HCT116 (cell line): Measurements from ENCODE around the gene MOV10L1. TPM values are rescaled to one million over a fixed set of nuclear protein-coding genes. Genes with fewer than 3 reads are reported as not detected.

Source experiments
- ATAC-seq: fragments of 200-7000 bp; cut with Tn5 transposase; 2 replicates; pipeline ENCODE4 v1.9.1; 2020; ENCODE audit warnings: mild to moderate bottlenecking, moderate library complexity
- BruUV-seq: library from RNA; stranded (reverse); fragments of 400-500 nt; replicated peaks from 2 replicates; lab custom pipeline; 2021; lab: Mats Ljungman, UMichigan
- CTCF ChIA-PET: fragments of 300-600 bp; sonication (Branson Sonifier 250); formaldehyde crosslinking; loops from one replicate; lab custom pipeline; 2021; ENCODE audit warnings: antibody characterized with exemption; lab: Charles Lee
- POLR2A ChIA-PET: fragments of 300-600, 350-600 bp; sonication (Branson Sonifier 250); formaldehyde crosslinking; loops from one replicate; lab custom pipeline; 2021; ENCODE audit warnings: antibody characterized with exemption; lab: Charles Lee
- RAD21 ChIA-PET, 2 experiments: fragments of 300-600 bp; sonication (Branson Sonifier 250); formaldehyde crosslinking; loops; one replicate each; lab custom pipeline; 2023; ENCODE audit warnings: low total read pairs in 2 of 2; ENCODE audit not compliant: uncharacterized antibody in 2 of 2, unreplicated experiment in 2 of 2, low non-redundant PET in 1 of 2; lab: Charles Lee
- DNase-seq: peaks from one replicate; pipeline ENCODE4 v3.0.0-alpha.2; 2010; ENCODE audit warnings: low read depth, low spot score
- H2AFZ ChIP-seq: fragments of 200-600 bp; shearing (Covaris generic), sonication (generic); 2 replicates; pipeline ENCODE4 v1.6.1; 2017; ENCODE audit warnings: low read depth, mixed run types, mixed read lengths, antibody characterized with exemption, low read length; ENCODE audit not compliant: poor library complexity, severe bottlenecking
- H3K27ac ChIP-seq: 2 replicates; pipeline ENCODE4 v1.5.1; 2012; ENCODE audit warnings: low read depth, low read length
- H3K27me3 ChIP-seq: fragments of 200-600 bp; sonication (generic); 2 replicates; pipeline ENCODE4 v1.6.1; 2016; ENCODE audit warnings: mixed run types, low read length, mixed read lengths; ENCODE audit not compliant: insufficient read depth
- H3K36me3 ChIP-seq, 2 experiments: fragments of 200-500 bp in 1 of 2; fragments of 200-600 bp in 1 of 2; sonication (Bioruptor generic) in 1 of 2; sonication (generic) in 1 of 2; 2 replicates each; pipeline versions ENCODE4 v1.5.1 to v1.6.1; 2014 to 2016; ENCODE audit warnings: low read length in 2 of 2, inconsistent platforms in 1 of 2, mixed read lengths in 1 of 2, mixed run types in 1 of 2; ENCODE audit not compliant: insufficient read depth in 2 of 2, control insufficient read depth in 1 of 2
- H3K4me1 ChIP-seq, 2 experiments: fragments of 200-600 bp in 1 of 2; sonication (generic) in 1 of 2; 2 replicates each; pipeline versions ENCODE4 v1.5.1 to v1.6.1; 2012 to 2017; ENCODE audit warnings: low read length in 2 of 2, inconsistent platforms in 1 of 2, mild to moderate bottlenecking in 1 of 2, mixed read lengths in 1 of 2, mixed run types in 1 of 2, moderate library complexity in 1 of 2; ENCODE audit not compliant: insufficient read depth in 2 of 2, control insufficient read depth in 1 of 2
- H3K4me2 ChIP-seq: fragments of 200-600 bp; sonication (generic); 2 replicates; pipeline ENCODE4 v1.6.1; 2017; ENCODE audit warnings: mixed run types, low read length, mixed read lengths
- H3K4me3 ChIP-seq, 2 experiments: fragments of 200-600 bp in 1 of 2; sonication (generic) in 1 of 2; replicated peaks in 1 of 2; 2 replicates each; pipeline ENCODE4 v1.5.1; 2011 to 2016; ENCODE audit warnings: low read length in 2 of 2, control low read depth in 1 of 2, low read depth in 1 of 2, mild to moderate bottlenecking in 1 of 2, mixed read lengths in 1 of 2, mixed run types in 1 of 2
- H3K79me2 ChIP-seq: fragments of 200-600 bp; sonication (generic); 2 replicates; pipeline ENCODE4 v1.6.1; 2017; ENCODE audit warnings: mild to moderate bottlenecking, mixed run types, low read length, moderate library complexity, mixed read lengths; ENCODE audit not compliant: insufficient read depth
- H3K9ac ChIP-seq: fragments of 200-600 bp; sonication (generic); 2 replicates; pipeline ENCODE4 v1.6.1; 2016; ENCODE audit warnings: low read length, mixed read lengths
- H3K9me2 ChIP-seq: fragments of 200-600 bp; sonication (generic), shearing (Covaris generic); 2 replicates; pipeline ENCODE4 v1.6.1; 2017; ENCODE audit warnings: mixed run types, mild to moderate bottlenecking, moderate library complexity; ENCODE audit not compliant: insufficient read depth
- H3K9me3 ChIP-seq, 2 experiments: fragments of 200-500 bp in 1 of 2; fragments of 200-600 bp in 1 of 2; sonication (Bioruptor generic) in 1 of 2; sonication (generic) in 1 of 2; 2 replicates each; pipeline ENCODE4 v1.6.1; 2014 to 2017; ENCODE audit warnings: low read length in 2 of 2, mixed read lengths in 2 of 2, inconsistent platforms in 1 of 2, low read depth in 1 of 2, mild to moderate bottlenecking in 1 of 2, mixed run types in 1 of 2, moderate library complexity in 1 of 2; ENCODE audit not compliant: control insufficient read depth in 1 of 2, insufficient read depth in 1 of 2
- H4K20me1 ChIP-seq: fragments of 200-600 bp; sonication (generic), shearing (Covaris generic); 2 replicates; pipeline ENCODE4 v1.6.1; 2017; ENCODE audit warnings: mixed run types, mild to moderate bottlenecking, moderate library complexity; ENCODE audit not compliant: insufficient read depth
- CBX3 ChIP-seq: IDR thresholded peaks from 2 replicates; pipeline ENCODE4 v1.6.1; 2012; ENCODE audit warnings: low read depth
- CEBPB ChIP-seq: IDR thresholded peaks from 2 replicates; pipeline ENCODE4 v1.6.1; 2012; ENCODE audit warnings: low read depth
- EZH2phosphoT487 ChIP-seq: fragments of 200-600 bp; IDR thresholded peaks from 2 replicates; pipeline ENCODE4 v1.6.1; 2018; ENCODE audit warnings: antibody characterized with exemption, borderline replicate concordance
- MAX ChIP-seq: IDR thresholded peaks from 2 replicates; pipeline ENCODE4 v1.6.1; 2012
- POLR2A ChIP-seq: IDR thresholded peaks from 2 replicates; pipeline ENCODE4 v1.7.0; 2011; ENCODE audit warnings: borderline replicate concordance; ENCODE audit not compliant: insufficient read depth, insufficient read length; ENCODE audit errors: extremely low read depth
- POLR2AphosphoS5 ChIP-seq: IDR thresholded peaks from 2 replicates; pipeline ENCODE4 v1.6.1; 2011; ENCODE audit warnings: mild to moderate bottlenecking, low read depth, low read length, moderate library complexity
- RAD21 ChIP-seq: IDR thresholded peaks from 2 replicates; pipeline ENCODE4 v1.6.1; 2012; ENCODE audit warnings: low read depth, mild to moderate bottlenecking
- SP1 ChIP-seq: IDR thresholded peaks from 2 replicates; pipeline ENCODE4 v1.6.1; 2012; ENCODE audit warnings: low read depth
- SRF ChIP-seq: IDR thresholded peaks from 2 replicates; pipeline ENCODE4 v1.6.1; 2012; ENCODE audit warnings: low read depth
- TCF7L2 ChIP-seq: IDR thresholded peaks from 2 replicates; pipeline ENCODE4 v1.7.0; 2011; ENCODE audit warnings: borderline replicate concordance, inconsistent platforms; ENCODE audit not compliant: insufficient read depth, insufficient read length; ENCODE audit errors: extremely low read depth
- YY1 ChIP-seq: IDR thresholded peaks from 2 replicates; pipeline ENCODE4 v1.6.1; 2011; ENCODE audit warnings: low read length, low read depth, moderate library complexity, mild to moderate bottlenecking; ENCODE audit not compliant: insufficient replicate concordance; ENCODE audit errors: extremely low read depth
- ZBTB33 ChIP-seq: IDR thresholded peaks from 2 replicates; pipeline ENCODE4 v1.6.1; 2011; ENCODE audit warnings: mild to moderate bottlenecking, low read length, moderate library complexity; ENCODE audit not compliant: insufficient replicate concordance; ENCODE audit errors: extremely low read depth
- ZFX ChIP-seq: fragments of 450-650 bp; IDR thresholded peaks from 2 replicates; pipeline ENCODE4 v1.6.1; 2017
- ZNF274 ChIP-seq: fragments of 200-500 bp; sonication (Bioruptor generic); IDR thresholded peaks from 2 replicates; pipeline ENCODE4 v1.6.1; 2014; ENCODE audit warnings: mild to moderate bottlenecking, low read depth, low read length, inconsistent platforms
- intact Hi-C: fragments of 100-400 bp; cut with micrococcal nuclease; formaldehyde crosslinking; loops from 2 replicates; pipeline ENCODE4 v1.10.0; 2022
- total RNA-seq: library from RNA; stranded (reverse); gene quantifications from one replicate; pipeline ENCODE4 v1.2.1, GENCODE V29; 2021; ENCODE audit not compliant: unreplicated experiment
- TF ChIP-seq, protein P1 (sequence below), 3 experiments: fragments of 200-600 bp in 1 of 3; sonication (generic) in 1 of 3; IDR thresholded peaks in 2 of 3; conservative IDR thresholded peaks in 1 of 3; 2 replicates each; pipeline ENCODE4 v1.5.1; 2012 to 2017; ENCODE audit warnings: low read depth in 2 of 3, low read length in 2 of 3, antibody characterized with exemption in 1 of 3, borderline replicate concordance in 1 of 3, control low read depth in 1 of 3, mild to moderate bottlenecking in 1 of 3, mixed read lengths in 1 of 3, mixed run types in 1 of 3, moderate library complexity in 1 of 3; ENCODE audit not compliant: insufficient read depth in 1 of 3

The MOV10L1 gene
- total RNA-seq, 1 experiment from 2014 or later, result not detected

DNA sequence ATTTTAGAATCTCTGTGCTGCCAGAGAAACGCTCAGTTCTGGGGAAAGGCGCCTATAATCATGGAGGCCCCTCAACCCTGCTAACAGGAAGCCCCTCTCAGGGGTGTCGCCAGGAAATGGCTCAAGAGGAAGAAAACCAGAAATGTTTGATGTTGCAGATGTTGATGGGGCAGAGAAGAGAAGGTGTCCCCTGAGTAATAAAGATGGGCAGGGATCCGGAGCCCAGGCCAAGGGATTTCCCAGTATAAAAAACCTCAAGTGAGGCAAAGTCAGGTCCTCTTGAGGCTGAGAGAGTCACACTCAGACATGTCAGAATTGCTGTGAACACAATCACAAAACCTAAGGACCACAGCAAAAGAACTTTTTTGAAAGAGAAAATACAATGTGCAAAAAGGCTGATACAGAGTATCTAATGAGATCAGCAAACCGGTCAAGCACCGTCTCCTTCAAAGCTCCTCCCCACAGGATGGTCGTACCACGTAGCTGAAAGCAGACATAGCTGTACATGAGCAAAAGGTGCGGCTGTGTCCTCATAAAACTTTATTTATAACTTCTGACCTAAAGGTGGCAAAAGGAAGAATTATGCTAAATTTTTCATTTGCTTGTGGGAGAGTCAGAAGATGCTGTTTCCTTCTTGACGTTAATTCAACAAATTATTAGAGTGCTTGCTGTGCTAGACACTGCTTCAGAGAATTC lies 12.2 kb downstream of the MOV10L1 start:
- BruUV-seq, result no TSS peak
- no peak overlapping the region for H3K9ac ChIP-seq
- POLR2A ChIA-PET, result no interaction called here
- no peak for DNase-seq
- H3K4me2 ChIP-seq, result no peak overlapping the region
- no peaks in the 10 kb centered on the region for H3K79me2 ChIP-seq
- no peaks in the 10 kb centered on the region for H3K9me3 ChIP-seq
- no peak overlapping the region for H3K4me3 ChIP-seq
- TF ChIP-seq CBX3 (no peak), POLR2A (no peak), EZH2phosphoT487 (no peak), SP1 (no peak), YY1 (no peak), ZFX (no peak), MAX (no peak), RAD21 (no peak), ZNF274 (no peak), POLR2AphosphoS5 (no peak), SRF (no peak), TCF7L2 (no peak), ZBTB33 (no peak), CEBPB (no peak)
- TF ChIP-seq, protein P1, sequence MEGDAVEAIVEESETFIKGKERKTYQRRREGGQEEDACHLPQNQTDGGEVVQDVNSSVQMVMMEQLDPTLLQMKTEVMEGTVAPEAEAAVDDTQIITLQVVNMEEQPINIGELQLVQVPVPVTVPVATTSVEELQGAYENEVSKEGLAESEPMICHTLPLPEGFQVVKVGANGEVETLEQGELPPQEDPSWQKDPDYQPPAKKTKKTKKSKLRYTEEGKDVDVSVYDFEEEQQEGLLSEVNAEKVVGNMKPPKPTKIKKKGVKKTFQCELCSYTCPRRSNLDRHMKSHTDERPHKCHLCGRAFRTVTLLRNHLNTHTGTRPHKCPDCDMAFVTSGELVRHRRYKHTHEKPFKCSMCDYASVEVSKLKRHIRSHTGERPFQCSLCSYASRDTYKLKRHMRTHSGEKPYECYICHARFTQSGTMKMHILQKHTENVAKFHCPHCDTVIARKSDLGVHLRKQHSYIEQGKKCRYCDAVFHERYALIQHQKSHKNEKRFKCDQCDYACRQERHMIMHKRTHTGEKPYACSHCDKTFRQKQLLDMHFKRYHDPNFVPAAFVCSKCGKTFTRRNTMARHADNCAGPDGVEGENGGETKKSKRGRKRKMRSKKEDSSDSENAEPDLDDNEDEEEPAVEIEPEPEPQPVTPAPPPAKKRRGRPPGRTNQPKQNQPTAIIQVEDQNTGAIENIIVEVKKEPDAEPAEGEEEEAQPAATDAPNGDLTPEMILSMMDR (IDR thresholded peaks at IDR 0.05 in 2 of 3, conservative IDR thresholded peaks at IDR 0.05 in 1 of 3; ENCODE audit: borderline replicate concordance in 1 of 3, insufficient read depth in 1 of 3, low read depth in 2 of 3, low read length in 2 of 3), result no peak
- CTCF ChIA-PET, result no interaction called here
- no peak for ATAC-seq
- no peak overlapping the region for H2AFZ ChIP-seq
- peaks cover 0 to 9% of the 10 kb centered on the region in 2 experiments; a peak in 1 of 4 replicates for H3K4me1 ChIP-seq
- H3K27ac ChIP-seq, result no peak overlapping the region
- H4K20me1 ChIP-seq, result no peaks in the 10 kb centered on the region
- H3K27me3 ChIP-seq, result no peaks in the 10 kb centered on the region
- H3K36me3 ChIP-seq, result no peaks in the 10 kb centered on the region
- RAD21 ChIA-PET, result interaction anchor here in 1 of 2 experiments (0.7 kb wide), 1 partner anchor 72 kb away, joined by 3 read pairs; no protein-coding TSS in a partner anchor
- intact Hi-C loops, result no loop called here
- no peaks in the 10 kb centered on the region for H3K9me2 ChIP-seq
